GM19238 (cell line): Measurements from ENCODE around the gene ARL2BP.
"Not testable (repeated sequence)": the region's sequence is repeated elsewhere in the genome, so short reads cannot be mapped to it uniquely, and the experiment has no call there.

Experiments used
- DNase-seq: peaks from one replicate; pipeline ENCODE4 v3.0.0; 2011; ENCODE audit warnings: low spot score; ENCODE audit not compliant: insufficient read length

ARL2BP gene

GRCh38 chr16:57263541-57264351 lies 18.7 kb downstream of the ARL2BP start:
- no peak for DNase-seq

DNA sequence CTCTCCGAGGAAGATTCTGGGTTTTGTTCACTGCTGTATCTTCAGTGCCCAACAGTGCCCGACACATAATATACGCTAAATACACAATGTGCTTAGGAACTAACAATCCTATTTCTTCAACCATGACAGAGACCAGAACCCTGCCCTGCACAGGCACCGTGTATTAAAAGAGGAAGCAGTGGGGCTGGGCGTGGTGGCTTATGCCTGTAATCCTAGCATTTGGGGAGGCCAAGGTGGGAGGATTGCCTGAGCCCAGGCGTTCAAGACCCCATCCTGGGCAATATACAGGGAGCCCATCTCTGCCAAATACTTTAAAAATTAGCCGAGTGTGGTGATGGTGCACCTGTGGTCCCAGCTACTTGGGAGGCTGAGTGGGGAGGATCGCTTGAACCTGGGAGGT lies 19.3 kb downstream of the ARL2BP start:
- no peak for DNase-seq

DNA sequence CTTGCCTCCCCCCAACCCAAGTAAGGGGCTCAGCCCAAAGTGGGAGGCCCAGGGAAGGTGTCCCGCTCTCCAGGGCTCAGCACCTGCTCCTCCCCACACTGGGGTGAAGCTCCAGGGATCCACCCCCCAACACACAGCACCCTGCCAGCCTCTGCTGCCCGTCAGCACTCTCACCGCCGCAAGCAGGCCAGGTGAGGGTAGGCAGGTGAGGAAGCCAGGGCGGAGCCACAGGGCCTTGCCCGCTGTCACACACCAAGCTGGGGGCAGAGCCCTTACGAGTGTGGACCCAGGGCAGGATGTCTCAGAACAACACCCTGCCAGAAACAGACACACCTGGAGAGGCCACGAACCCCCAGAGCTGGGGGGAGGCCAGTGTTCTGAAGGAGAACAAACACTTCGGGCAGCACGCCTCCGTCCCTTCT lies 19.9 kb downstream of the ARL2BP start:
- DNase-seq = no peak

- DNase-seq = no peak
Observed at GRCh38 chr16:57265850-57266530, 20.9 kb downstream of the ARL2BP start.

- DNase-seq = no peak
Observed at GRCh38 chr16:57266531-57267260, 21.6 kb downstream of the ARL2BP start.

DNA sequence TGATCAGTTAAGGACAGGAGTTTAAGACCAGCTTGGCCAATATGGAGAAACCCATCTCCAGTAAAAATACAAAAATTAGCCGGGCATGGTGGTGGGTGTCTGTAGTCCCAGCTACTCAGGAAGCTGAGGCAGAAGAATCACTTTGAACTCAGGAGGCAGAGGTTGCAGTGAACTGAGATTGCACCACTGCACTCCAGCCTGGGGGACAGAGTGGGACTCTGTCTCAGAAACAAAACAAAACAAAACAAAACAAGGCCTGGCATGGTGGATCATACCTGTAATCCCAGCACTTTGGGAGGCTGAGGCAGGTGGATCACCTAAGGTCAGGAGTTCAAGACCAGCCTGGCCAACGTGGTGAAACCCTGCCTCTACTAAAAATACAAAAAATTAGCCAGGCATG lies 22.3 kb downstream of the ARL2BP start:
- not testable (repeated sequence) for DNase-seq

GRCh38 chr16:57268804-57269800 lies 24.0 kb downstream of the ARL2BP start:
- DNase-seq = no peak

DNA sequence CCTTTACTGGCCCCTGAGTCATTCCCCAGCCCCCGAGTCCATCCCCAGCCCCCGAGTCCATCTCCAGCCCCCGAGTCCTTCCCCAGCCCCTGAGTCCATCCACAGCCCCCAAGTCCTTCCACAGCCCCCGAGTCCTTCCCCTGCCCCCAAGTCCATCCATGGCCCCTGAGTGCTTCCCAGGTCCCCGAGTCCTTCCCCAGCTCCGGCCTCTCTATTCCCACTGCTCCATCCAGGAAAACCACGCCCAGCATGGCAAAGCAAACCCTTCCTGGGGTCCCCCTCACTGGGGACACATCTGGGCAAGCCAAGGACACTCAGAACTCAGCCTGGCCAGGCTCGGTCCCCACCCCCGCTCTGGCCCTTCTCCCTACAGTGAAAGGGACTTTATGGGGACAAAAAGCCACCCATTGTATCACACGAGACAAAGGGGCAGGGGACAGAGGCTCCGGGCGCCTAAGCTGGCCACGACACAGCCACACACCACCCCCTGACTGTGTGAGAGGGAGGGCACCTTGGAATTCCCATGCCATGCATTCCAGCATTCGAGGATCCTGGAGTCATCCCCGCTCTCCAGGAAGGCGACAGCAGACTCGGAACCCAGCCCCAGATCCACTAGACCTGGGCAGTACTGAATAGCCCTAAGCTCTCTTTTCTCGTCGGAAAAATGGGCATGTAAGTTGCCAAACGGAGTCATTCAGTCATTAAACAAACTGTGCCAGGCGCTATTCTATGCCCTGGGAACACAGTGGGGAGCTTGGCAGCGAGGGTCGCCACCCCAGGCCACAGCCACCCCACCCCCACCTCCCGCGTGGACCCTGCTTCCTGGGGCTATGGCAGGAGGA lies 25.4 kb downstream of the ARL2BP start:
- no peak for DNase-seq

DNA sequence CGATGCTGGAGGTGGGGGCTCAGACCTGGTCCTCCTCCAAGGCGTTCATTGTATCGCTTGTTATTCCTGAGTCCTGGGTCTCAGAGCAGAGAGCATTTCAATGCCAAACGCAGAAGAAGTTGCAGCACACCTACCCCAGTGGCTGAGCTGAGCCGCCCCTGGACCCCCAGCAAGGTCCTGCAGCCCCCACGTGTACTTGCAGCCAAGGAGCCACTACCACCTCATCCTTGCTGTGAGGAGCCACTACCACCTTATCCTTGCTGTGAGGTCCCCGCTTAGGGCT lies 25.9 kb downstream of the ARL2BP start:
- DNase-seq = no peak

DNA sequence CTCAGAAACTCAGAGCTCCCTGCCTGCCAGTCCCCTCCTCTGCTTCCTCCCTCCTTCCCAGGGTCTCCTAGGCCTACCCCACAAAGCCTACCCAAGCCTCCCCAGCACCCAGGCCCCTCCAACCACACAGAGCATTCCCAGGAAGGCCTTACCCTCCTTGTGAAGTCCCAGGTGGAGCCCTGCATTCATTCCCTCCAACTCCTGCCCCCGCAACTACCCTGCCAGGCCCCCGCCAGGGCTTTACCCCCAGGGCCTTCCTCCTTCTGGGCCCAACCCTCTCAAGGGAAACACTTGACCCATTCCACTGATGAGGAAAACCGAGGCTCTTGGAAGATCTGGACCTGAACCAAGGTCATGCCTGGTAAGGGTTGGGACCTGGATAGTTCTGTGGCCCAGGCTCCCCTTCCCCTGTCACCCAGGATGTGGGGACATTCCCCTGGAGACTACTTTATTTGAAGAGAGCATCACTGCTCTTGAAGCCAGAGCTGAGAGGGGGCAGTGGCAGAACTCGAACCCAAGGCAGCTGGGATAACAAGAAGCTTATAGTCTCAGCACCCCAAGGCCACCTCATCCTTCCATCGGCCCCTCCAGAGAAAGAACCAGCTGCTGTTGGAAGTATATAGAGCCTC lies 26.9 kb downstream of the ARL2BP start:
- DNase-seq = no peak

- no peak for DNase-seq
Observed at GRCh38 chr16:57273359-57273758, 28.3 kb downstream of the ARL2BP start.

- DNase-seq = no peak
Observed at GRCh38 chr16:57273826-57274225, 28.8 kb downstream of the ARL2BP start.

- not testable (repeated sequence) for DNase-seq
Observed at GRCh38 chr16:57275946-57276345, 30.9 kb downstream of the ARL2BP start.

- DNase-seq = no peak
Observed at GRCh38 chr16:57276596-57276995, 31.5 kb downstream of the ARL2BP start.

DNA sequence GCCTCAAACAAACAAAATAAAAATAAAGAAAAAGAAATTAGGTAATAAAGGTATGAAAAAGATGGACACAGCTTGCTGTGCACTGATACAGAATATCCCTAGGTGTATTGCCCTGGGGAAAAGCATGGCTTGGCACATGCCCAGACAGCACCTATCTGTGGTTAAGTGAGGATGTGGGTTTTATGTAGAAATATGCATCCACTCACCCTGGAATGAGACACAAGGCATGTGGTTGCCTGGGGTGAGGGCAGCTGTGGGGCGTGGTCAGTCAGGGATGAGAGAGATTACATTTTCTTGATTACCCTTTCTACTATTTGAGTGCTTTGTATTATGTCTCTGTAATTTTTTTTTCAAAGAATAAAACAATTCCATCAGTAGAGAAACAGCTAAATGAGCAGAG lies 32.5 kb downstream of the ARL2BP start:
- DNase-seq = no peak

- no peak for DNase-seq
Observed at GRCh38 chr16:57278494-57278893, 33.4 kb downstream of the ARL2BP start.

DNA sequence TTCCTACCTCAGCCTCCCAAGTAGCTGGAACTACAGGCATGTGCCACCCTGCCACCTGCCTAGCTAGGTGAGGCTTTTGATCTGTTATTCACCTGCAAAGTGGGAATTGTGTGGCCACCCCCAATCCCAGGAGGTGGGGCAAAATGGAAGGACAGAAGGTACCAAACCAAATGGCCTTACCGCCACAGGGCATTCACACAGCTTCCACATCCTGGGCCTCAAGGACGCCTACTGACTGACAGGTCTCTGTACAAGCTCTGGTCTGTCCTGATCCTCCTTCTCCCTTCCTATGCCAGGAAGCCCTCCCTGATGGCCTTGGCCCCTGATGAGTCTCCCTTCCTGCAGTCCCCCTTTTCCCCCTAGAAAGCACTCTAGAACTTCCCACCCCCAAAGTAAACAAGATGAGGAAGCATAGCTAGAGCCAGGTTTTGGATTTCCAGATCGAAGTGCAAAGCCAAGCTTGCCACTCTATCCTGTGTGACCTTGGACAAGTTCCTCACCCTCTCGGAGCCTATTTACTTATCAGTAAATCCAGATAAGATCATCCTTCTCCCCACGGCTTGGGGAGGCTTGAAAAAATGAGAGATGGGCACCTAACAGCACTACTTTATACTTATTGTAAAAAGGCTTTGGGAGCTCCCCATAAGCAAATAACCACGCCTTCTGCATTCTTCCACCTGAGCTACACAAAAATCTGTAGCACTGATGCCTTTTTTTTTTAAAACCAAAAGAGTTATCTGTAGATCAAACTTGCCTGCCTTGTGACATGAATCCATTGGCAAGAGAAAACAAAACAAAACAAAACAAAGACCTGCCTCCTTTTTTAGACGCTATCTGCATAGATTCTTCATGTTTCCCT lies 35.0 kb downstream of the ARL2BP start:
- no peak for DNase-seq

DNA sequence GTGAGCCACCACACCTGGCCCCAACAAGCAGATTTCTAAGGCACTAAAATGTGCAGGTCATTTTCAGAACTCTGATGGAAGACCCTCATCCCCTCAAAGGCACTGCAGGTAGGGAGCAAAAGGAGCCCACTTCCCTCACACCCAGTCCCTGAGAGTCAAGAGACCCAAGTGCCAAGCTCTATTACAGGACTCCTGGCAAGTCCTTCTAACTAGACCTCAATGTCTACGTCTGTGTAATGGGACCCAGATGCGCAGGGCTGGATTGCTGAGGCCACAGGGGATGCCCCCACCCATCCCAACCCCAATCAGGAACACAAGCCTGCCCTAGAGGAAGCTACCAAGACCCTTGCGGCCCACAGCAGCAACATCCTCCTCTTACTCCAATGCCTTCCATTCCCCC lies 36.7 kb downstream of the ARL2BP start:
- DNase-seq = no peak
